SK-N-SH treated with all-trans-retinoic acid at 6 μM for 48 hours (cell line): ENCODE measurements around the gene RBM12.

Experiments used
- PPARA ChIP-seq: fragments of 250-450 bp; sonication (Bioruptor Pico); IDR thresholded peaks from 2 replicates; pipeline ENCODE4 v1.5.0; 2020; ENCODE audit warnings: mild to moderate bottlenecking, borderline replicate concordance
- RARB ChIP-seq: fragments of 250-450 bp; sonication (Bioruptor Pico); IDR thresholded peaks from 2 replicates; pipeline ENCODE4 v1.8.0; 2021; ENCODE audit warnings: mild to moderate bottlenecking, moderate library complexity
- ZNF565 ChIP-seq: fragments of 450-650 bp; formaldehyde crosslinking; conservative IDR thresholded peaks from 2 replicates; pipeline ENCODE4 v1.5.0; 2020; ENCODE audit warnings: low read depth, mild to moderate bottlenecking, moderate library complexity
- TF ChIP-seq, protein P1 (sequence below): fragments of 250-450 bp; sonication (Bioruptor Pico); IDR thresholded peaks from 2 replicates; pipeline ENCODE4 v1.5.0; 2020; ENCODE audit warnings: mild to moderate bottlenecking, moderate library complexity
- TF ChIP-seq, protein P2 (sequence below): fragments of 250-450 bp; sonication (Bioruptor Pico); IDR thresholded peaks from 2 replicates; pipeline ENCODE4 v1.8.0; 2021; ENCODE audit warnings: low read depth, mild to moderate bottlenecking, moderate library complexity, borderline replicate concordance

GRCh38 chr20:35635652-35636051, 29.0 kb downstream of the RBM12 start:
- TF ChIP-seq, protein P1, sequence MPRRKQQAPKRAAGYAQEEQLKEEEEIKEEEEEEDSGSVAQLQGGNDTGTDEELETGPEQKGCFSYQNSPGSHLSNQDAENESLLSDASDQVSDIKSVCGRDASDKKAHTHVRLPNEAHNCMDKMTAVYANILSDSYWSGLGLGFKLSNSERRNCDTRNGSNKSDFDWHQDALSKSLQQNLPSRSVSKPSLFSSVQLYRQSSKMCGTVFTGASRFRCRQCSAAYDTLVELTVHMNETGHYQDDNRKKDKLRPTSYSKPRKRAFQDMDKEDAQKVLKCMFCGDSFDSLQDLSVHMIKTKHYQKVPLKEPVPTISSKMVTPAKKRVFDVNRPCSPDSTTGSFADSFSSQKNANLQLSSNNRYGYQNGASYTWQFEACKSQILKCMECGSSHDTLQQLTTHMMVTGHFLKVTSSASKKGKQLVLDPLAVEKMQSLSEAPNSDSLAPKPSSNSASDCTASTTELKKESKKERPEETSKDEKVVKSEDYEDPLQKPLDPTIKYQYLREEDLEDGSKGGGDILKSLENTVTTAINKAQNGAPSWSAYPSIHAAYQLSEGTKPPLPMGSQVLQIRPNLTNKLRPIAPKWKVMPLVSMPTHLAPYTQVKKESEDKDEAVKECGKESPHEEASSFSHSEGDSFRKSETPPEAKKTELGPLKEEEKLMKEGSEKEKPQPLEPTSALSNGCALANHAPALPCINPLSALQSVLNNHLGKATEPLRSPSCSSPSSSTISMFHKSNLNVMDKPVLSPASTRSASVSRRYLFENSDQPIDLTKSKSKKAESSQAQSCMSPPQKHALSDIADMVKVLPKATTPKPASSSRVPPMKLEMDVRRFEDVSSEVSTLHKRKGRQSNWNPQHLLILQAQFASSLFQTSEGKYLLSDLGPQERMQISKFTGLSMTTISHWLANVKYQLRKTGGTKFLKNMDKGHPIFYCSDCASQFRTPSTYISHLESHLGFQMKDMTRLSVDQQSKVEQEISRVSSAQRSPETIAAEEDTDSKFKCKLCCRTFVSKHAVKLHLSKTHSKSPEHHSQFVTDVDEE (CRISPR knock-in tag): no peak
- no peak for TF ChIP-seq ZNF565 (CRISPR knock-in tag)
- TF ChIP-seq RARB (CRISPR knock-in tag): no peak
- no peak for TF ChIP-seq PPARA
- TF ChIP-seq, protein P2, sequence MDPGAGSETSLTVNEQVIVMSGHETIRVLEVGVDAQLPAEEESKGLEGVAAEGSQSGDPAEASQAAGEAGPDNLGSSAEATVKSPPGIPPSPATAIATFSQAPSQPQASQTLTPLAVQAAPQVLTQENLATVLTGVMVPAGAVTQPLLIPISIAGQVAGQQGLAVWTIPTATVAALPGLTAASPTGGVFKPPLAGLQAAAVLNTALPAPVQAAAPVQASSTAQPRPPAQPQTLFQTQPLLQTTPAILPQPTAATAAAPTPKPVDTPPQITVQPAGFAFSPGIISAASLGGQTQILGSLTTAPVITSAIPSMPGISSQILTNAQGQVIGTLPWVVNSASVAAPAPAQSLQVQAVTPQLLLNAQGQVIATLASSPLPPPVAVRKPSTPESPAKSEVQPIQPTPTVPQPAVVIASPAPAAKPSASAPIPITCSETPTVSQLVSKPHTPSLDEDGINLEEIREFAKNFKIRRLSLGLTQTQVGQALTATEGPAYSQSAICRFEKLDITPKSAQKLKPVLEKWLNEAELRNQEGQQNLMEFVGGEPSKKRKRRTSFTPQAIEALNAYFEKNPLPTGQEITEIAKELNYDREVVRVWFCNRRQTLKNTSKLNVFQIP: no peak
